HL-60 (cell line): ENCODE data around the gene HNRNPAB.

Experiments
- DNase-seq, 2 experiments: peaks; one replicate each; pipeline ENCODE4 v3.0.0-alpha.2; 2010 to 2020; ENCODE audit warnings: low read depth in 1 of 2, low spot score in 1 of 2
- H3K27ac ChIP-seq: fragments of 250-450 bp; sonication (Bioruptor Pico); replicated peaks from 2 replicates; pipeline ENCODE4 v1.5.1; 2020; ENCODE audit warnings: mild to moderate bottlenecking, moderate library complexity
- H3K27me3 ChIP-seq: fragments of 250-450 bp; sonication (Bioruptor Pico); 2 replicates; pipeline ENCODE4 v1.5.1; 2021; ENCODE audit warnings: mild to moderate bottlenecking, moderate library complexity; ENCODE audit not compliant: insufficient read depth, poor library complexity, severe bottlenecking
- H3K4me3 ChIP-seq: replicated peaks from 2 replicates; pipeline ENCODE4 v1.5.1; 2011; ENCODE audit warnings: mild to moderate bottlenecking, control low read depth, low read length; ENCODE audit not compliant: insufficient read depth
- GABPA ChIP-seq: IDR thresholded peaks from 2 replicates; pipeline ENCODE4 v1.6.1; 2012; ENCODE audit warnings: low read depth
- POLR2AphosphoS5 ChIP-seq: IDR thresholded peaks from 2 replicates; pipeline ENCODE4 v1.6.1; 2012; ENCODE audit warnings: low read depth
- SPI1 ChIP-seq: IDR thresholded peaks from 2 replicates; pipeline ENCODE4 v1.6.1; 2012; ENCODE audit warnings: low read depth, mild to moderate bottlenecking, borderline replicate concordance
- TF ChIP-seq, protein P1 (sequence below): IDR thresholded peaks from 2 replicates; pipeline ENCODE4 v1.6.1; 2012; ENCODE audit warnings: low read depth; ENCODE audit not compliant: insufficient replicate concordance
- TF ChIP-seq, protein P2 (sequence below): IDR thresholded peaks from one replicate; pipeline ENCODE4 v1.5.1; 2011; ENCODE audit warnings: low read length, control low read depth, inconsistent platforms; ENCODE audit not compliant: insufficient read depth

Gene HNRNPAB

DNA sequence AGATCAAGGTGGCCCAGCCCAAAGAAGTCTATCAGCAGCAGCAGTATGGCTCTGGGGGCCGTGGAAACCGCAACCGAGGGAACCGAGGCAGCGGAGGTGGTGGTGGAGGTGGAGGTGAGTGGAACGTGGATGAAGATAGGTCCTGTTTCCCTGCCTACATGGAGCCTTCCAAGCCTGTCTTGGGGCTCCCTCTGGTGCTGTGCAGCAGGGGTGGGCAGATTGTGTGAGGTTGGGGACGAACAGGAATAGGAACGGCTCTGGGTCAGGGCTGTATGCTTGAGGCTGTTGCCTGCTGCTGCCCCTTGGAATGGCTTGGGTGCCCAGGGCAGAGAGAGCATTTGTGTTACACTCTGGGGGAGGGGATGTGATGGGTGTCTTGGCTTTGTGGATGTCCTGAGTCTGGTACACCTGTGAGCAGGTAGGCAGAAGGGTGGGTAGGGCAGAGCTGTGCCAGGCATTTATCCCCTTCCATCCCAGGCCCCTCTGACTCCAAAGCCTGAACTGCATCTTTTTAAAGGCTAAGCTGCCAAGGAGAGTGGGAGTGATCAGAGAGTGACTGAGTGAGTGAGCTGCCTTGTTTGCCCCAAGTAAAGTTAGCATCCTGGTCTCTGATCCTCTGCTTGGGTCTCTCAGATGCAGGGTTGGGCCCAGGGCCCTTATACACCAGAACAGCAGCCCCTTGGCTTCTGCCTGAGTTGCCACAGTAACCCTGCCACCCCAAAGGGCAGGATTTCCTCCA, 5.2 kb downstream of the HNRNPAB start:
- no peak for DNase-seq
- no peak overlapping the region for H3K4me3 ChIP-seq
- H3K27ac ChIP-seq, result no peak overlapping the region
- TF ChIP-seq SPI1 (no peak), POLR2AphosphoS5 (0 out of 2 replicates have a peak, but pooled peaks have one; percentile 33)
- no peaks in the 10 kb centered on the region for H3K27me3 ChIP-seq

DNA sequence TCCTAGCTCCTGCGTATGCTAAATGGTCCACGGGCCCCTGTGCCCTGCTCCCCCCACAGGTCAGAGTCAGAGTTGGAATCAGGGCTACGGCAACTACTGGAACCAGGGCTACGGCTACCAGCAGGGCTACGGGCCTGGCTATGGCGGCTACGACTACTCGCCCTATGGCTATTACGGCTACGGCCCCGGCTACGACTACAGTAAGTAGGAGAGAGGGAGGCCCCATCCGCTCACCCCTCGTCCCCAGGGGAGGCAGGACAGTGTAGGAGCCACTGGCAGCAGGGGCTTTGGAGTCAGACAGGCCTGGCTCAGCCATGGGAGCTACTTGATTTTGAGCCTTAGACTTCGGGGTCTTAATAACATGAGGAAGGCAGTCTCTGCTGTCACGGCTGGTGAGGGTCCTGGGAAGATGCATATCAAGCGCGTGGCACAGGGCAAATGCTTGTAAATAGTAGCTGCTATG, 5.8 kb downstream of the HNRNPAB start:
- no peak overlapping the region for H3K4me3 ChIP-seq
- H3K27me3 ChIP-seq, result no peaks in the 10 kb centered on the region
- no peak for DNase-seq
- TF ChIP-seq, protein P1, sequence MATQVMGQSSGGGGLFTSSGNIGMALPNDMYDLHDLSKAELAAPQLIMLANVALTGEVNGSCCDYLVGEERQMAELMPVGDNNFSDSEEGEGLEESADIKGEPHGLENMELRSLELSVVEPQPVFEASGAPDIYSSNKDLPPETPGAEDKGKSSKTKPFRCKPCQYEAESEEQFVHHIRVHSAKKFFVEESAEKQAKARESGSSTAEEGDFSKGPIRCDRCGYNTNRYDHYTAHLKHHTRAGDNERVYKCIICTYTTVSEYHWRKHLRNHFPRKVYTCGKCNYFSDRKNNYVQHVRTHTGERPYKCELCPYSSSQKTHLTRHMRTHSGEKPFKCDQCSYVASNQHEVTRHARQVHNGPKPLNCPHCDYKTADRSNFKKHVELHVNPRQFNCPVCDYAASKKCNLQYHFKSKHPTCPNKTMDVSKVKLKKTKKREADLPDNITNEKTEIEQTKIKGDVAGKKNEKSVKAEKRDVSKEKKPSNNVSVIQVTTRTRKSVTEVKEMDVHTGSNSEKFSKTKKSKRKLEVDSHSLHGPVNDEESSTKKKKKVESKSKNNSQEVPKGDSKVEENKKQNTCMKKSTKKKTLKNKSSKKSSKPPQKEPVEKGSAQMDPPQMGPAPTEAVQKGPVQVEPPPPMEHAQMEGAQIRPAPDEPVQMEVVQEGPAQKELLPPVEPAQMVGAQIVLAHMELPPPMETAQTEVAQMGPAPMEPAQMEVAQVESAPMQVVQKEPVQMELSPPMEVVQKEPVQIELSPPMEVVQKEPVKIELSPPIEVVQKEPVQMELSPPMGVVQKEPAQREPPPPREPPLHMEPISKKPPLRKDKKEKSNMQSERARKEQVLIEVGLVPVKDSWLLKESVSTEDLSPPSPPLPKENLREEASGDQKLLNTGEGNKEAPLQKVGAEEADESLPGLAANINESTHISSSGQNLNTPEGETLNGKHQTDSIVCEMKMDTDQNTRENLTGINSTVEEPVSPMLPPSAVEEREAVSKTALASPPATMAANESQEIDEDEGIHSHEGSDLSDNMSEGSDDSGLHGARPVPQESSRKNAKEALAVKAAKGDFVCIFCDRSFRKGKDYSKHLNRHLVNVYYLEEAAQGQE, result no peak
- TF ChIP-seq POLR2AphosphoS5 (peak; percentile 55; the same call in 1 of the 2 replicates), SPI1 (no peak)
- TF ChIP-seq, protein P2, sequence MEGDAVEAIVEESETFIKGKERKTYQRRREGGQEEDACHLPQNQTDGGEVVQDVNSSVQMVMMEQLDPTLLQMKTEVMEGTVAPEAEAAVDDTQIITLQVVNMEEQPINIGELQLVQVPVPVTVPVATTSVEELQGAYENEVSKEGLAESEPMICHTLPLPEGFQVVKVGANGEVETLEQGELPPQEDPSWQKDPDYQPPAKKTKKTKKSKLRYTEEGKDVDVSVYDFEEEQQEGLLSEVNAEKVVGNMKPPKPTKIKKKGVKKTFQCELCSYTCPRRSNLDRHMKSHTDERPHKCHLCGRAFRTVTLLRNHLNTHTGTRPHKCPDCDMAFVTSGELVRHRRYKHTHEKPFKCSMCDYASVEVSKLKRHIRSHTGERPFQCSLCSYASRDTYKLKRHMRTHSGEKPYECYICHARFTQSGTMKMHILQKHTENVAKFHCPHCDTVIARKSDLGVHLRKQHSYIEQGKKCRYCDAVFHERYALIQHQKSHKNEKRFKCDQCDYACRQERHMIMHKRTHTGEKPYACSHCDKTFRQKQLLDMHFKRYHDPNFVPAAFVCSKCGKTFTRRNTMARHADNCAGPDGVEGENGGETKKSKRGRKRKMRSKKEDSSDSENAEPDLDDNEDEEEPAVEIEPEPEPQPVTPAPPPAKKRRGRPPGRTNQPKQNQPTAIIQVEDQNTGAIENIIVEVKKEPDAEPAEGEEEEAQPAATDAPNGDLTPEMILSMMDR, result no peak
- no peak overlapping the region for H3K27ac ChIP-seq

DNA sequence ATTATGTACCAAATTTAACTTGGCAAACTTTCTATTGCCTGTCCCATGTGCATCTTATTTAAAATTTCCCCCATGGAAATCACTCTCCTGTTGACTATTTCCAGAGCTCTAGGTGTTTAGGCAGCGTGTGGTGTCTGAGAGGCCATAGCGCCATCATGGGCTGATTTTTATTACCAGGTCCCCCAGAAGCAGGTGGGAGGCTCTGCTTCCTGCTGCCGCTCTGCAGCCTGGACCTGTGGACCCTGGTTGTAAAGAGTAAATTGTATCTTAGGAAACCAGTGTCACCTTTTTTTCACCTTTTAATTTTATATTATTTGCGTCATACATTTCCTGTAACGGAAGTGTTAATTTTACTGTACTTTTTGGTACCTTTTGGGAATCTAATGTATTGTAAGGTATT, 6.4 kb downstream of the HNRNPAB start:
- Histone ChIP-seq H3K27ac (no peak overlapping the region), H3K27me3 (no peaks in the 10 kb centered on the region), H3K4me3 (no peak overlapping the region)
- DNase-seq, result no peak
- TF ChIP-seq SPI1, result no peak
- TF ChIP-seq, protein P2, result no peak
- no peak for TF ChIP-seq POLR2AphosphoS5
- TF ChIP-seq, protein P1, result no peak
- TF ChIP-seq GABPA, result no peak

DNA sequence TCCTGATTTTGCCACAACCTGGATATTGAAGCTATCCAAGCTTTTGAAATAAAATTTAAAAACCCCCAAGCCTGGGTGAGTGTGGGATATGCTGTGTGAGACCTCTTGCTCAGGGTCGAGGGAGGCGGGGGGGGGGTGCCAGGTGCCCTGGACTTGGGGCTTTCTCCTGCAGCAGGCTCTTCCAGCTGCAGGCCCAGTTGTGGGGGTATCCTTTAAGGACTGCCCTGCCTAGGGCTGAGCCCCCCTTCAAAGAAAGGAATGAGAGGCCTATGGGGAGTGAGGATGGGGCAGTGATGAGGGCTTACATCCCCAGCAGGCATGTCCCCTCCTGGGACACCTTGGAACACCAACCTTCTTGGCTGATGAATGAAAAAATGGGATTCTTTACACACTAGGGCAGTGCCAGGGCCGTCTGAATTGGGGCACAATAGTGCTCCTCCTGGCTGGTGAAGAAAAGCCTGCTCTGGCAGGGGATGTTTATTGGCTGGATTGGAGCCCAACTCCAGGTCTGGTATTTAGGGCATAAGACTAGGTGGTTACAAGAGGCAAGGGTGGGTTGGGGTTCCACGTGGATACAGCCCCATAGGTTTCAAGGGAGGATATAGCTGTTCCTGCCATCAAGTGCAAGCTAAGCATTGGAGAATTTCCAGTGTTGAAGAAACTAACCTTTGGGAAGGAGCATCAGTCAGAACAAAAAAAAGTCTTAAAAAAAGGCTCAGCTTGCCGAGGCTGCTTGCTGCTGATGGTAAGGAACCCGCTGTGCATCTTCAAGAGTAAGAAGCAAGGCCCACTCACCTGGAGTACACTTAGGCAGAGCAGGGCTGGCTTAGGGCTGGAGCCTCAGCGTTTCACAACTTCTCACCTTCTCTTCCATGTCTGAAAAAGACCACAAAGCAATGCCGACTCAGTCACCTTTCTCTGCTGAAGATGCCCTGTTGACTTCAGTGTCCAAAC, 7.0 kb downstream of the HNRNPAB start:
- no peak overlapping the region for H3K4me3 ChIP-seq
- no peak for DNase-seq
- no peaks in the 10 kb centered on the region for H3K27me3 ChIP-seq
- TF ChIP-seq SPI1, result no peak
- no peak for TF ChIP-seq GABPA
- no peak overlapping the region for H3K27ac ChIP-seq
